ENCODE results near the gene ECM2.

DNA sequence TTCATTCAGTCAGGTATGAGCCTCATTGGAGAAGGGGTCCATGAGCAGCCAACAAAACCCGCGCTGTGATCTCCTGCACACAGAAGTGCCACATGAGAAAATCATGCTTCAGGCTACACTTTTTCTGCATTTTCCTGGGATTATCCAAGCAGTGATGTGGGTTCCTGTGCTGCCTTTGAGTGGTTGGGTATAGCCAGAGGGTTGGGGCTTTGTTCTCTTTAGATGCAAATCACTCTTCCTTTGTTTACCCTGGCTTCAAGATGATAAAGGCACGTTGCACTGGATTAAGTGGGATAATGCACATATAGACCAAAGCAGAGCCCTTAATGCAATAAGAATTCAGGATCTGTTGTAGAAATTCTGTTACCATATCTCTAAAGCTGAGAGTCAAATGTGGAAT is 18.7 kb downstream of the ECM2 start:
- TF ChIP-seq, protein P1, sequence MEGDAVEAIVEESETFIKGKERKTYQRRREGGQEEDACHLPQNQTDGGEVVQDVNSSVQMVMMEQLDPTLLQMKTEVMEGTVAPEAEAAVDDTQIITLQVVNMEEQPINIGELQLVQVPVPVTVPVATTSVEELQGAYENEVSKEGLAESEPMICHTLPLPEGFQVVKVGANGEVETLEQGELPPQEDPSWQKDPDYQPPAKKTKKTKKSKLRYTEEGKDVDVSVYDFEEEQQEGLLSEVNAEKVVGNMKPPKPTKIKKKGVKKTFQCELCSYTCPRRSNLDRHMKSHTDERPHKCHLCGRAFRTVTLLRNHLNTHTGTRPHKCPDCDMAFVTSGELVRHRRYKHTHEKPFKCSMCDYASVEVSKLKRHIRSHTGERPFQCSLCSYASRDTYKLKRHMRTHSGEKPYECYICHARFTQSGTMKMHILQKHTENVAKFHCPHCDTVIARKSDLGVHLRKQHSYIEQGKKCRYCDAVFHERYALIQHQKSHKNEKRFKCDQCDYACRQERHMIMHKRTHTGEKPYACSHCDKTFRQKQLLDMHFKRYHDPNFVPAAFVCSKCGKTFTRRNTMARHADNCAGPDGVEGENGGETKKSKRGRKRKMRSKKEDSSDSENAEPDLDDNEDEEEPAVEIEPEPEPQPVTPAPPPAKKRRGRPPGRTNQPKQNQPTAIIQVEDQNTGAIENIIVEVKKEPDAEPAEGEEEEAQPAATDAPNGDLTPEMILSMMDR (IDR thresholded peaks at IDR 0.05) = no peak
- no peak for TF ChIP-seq POLR2A (IDR thresholded peaks at IDR 0.05)

Data from Peyer's patch (tissue), 4 donors.